Smooth muscle cell of bladder (primary cell): ENCODE results near the gene PFDN4. TPM values are rescaled to one million over a fixed set of nuclear protein-coding genes. Genes with fewer than 3 reads are reported as not detected.

Experiments
- total RNA-seq: library from RNA; depleted of rRNA; stranded (reverse); fragments of >200 nt; gene quantifications from 2 replicates; pipeline ENCODE4 v1.2.3, GENCODE V29; 2014

PFDN4 gene
- 108 and 130 TPM in 2 replicates for total RNA-seq

GRCh38 chr20:54207743-54208547 lies at the start of gene PFDN4:
TSS of gene PFDN4 (plus strand) at chr20:54208087. CDS start at chr20:54208101, 14 bp downstream.

GRCh38 chr20:54173653-54174456 lies 34.0 kb upstream of the PFDN4 start, which contains the start of gene CYP24A1:
TSS of gene CYP24A1 (minus strand) at chr20:54173986. CDS start at chr20:54173579, 407 bp downstream.

Other genes with a start within 250 kb of the PFDN4 start
- gene BCAS1, start 137.5 kb upstream of the PFDN4 start, total RNA-seq, result under 0.01 and 0.09 TPM in 2 replicates
- 0.28 and 0.85 TPM in 2 replicates for gene CYP24A1, start 34.1 kb upstream of the PFDN4 start, total RNA-seq